ENCODE measurements around the gene THEM5.
A peak's percentile ranks its signal among the peaks of the same experiment; 100 is the strongest.

The THEM5 gene

DNA sequence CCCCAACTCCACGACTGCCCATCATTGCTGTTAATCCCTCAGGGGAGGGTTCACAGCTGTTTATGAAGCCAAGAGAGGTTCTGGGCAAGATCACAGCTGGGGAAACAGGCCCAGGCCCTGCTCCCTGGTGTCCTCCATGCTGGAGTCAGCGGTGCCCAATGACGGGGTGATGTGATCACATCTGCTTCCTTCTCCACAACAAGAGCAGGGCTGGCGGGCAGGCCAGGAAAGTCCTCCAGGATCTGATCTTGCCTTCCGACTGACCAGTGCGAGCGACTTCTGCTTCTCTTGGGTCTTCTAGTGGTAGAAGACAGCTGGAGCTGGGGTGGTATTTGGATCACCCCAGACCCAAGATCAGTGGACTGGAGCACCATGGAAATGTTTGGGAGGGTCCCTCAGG lies 47.3 kb downstream of the THEM5 start:
- TF ChIP-seq SUZ12 (IDR thresholded peaks at IDR 0.05; ENCODE audit: extremely low read depth, insufficient read depth, insufficient read length) (no peak), ZNF274 (IDR thresholded peaks at IDR 0.05; ENCODE audit: low read depth, low read length) (no peak), YY1 (IDR thresholded peaks at IDR 0.05; ENCODE audit: insufficient read depth, insufficient read length) (no peak)
- peaks cover 3% of the 10 kb centered on the region for H3K4me1 ChIP-seq (ENCODE audit: insufficient read depth, insufficient read length)
- H3K27me3 ChIP-seq (ENCODE audit: insufficient read depth, insufficient read length) = no peaks in the 10 kb centered on the region
- no peak for DNase-seq (ENCODE audit: low read depth, low spot score)
- no peak overlapping the region for H3K4me3 ChIP-seq (ENCODE audit: insufficient read length, low read depth)
- H3K9me3 ChIP-seq (ENCODE audit: insufficient read depth, low read length) = no peaks in the 10 kb centered on the region
- no peaks in the 10 kb centered on the region for H3K36me3 ChIP-seq (ENCODE audit: insufficient read depth, insufficient read length, low read length)
- no peak overlapping the region for H3K9ac ChIP-seq (ENCODE audit: insufficient read length, low read depth)

DNA sequence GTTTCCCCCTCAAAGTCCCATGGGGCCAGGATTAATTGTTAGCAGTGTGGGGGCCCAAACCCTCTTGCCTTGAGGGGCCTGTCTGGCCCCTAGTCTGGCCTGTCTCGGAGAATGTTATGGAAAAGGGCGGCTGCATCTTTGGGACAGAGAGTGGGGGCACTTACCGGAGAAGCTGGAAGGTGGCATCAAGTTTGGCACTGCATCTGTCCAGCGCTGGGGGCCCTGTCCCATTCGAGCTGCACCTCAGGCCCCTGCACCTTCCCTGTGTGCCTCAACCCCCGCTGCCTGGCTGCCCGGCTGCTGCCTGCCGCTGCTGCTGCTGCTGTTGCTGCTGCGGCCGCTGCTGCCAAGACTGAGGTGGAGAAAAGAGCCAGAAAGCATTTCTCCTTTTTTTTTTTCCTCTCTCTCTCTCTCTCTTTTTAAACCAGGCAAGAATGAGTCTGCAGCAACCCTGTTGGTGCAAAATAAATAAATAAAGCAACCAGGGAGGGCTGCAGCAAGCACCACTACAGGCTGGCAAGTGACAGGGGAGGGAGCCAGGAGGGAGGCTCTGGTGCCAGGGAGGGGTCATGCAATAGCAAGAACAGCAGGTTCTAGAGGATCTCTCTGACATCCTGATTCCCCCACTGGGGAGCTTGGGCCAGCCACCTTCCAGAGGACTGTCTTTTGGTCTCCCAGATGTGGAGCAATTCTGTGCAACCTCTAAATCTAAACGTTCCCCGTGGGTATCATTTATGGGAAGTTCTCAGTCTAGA lies 48.3 kb downstream of the THEM5 start, which contains the start of gene LINGO4:
Gene LINGO4, minus strand, starts transcription at position 354 of the 755 bp plus-strand sequence. CDS start 2,715 bp downstream, outside the sequence.
- Histone ChIP-seq H3K4me3 (ENCODE audit: insufficient read length, low read depth) (no peak within 1 kb of the TSS), H3K4me1 (ENCODE audit: insufficient read depth, insufficient read length) (peaks cover 3% of the 10 kb centered on the region), H3K36me3 (ENCODE audit: insufficient read depth, insufficient read length, low read length) (no peaks in the 10 kb centered on the region), H3K27me3 (ENCODE audit: insufficient read depth, insufficient read length) (no peaks in the 10 kb centered on the region), H3K9me3 (ENCODE audit: insufficient read depth, low read length) (no peaks in the 10 kb centered on the region), H3K9ac (ENCODE audit: insufficient read length, low read depth) (peak within 1 kb of the TSS; percentile 46)
- no peak for TF ChIP-seq SUZ12 (IDR thresholded peaks at IDR 0.05; ENCODE audit: extremely low read depth, insufficient read depth, insufficient read length)
- no peak for TF ChIP-seq ZNF274 (IDR thresholded peaks at IDR 0.05; ENCODE audit: low read depth, low read length)
- no peak for TF ChIP-seq YY1 (IDR thresholded peaks at IDR 0.05; ENCODE audit: insufficient read depth, insufficient read length)
- DNase-seq (ENCODE audit: low read depth, low spot score) = no peak

DNA sequence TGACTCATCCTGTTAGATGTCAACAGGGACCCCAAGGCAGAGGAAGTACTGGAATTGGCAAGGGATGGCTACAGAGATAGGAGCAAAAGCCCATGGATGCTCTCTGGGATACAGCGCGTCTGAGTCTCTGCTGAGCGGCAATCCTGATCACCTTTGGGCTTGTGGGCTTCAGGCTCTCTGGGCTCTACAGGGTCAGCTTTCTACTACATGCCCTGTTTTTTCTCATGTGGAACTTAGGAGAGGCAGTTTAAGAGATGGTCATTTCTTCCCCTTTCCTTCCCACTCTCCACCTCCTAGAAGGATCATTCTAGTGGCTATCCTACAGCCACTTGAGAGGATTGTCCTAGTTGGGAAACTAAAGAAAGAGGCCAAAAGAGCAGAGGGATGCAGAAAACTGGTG lies 49.6 kb downstream of the THEM5 start:
- Histone ChIP-seq H3K4me3 (ENCODE audit: insufficient read length, low read depth) (no peak overlapping the region), H3K9ac (ENCODE audit: insufficient read length, low read depth) (no peak overlapping the region), H3K36me3 (ENCODE audit: insufficient read depth, insufficient read length, low read length) (no peaks in the 10 kb centered on the region), H3K4me1 (ENCODE audit: insufficient read depth, insufficient read length) (peaks cover 6% of the 10 kb centered on the region), H3K27me3 (ENCODE audit: insufficient read depth, insufficient read length) (no peaks in the 10 kb centered on the region), H3K9me3 (ENCODE audit: insufficient read depth, low read length) (no peaks in the 10 kb centered on the region)
- no peak for DNase-seq (ENCODE audit: low read depth, low spot score)
- TF ChIP-seq ZNF274 (IDR thresholded peaks at IDR 0.05; ENCODE audit: low read depth, low read length) (no peak), YY1 (IDR thresholded peaks at IDR 0.05; ENCODE audit: insufficient read depth, insufficient read length) (no peak), SUZ12 (IDR thresholded peaks at IDR 0.05; ENCODE audit: extremely low read depth, insufficient read depth, insufficient read length) (no peak)

DNA sequence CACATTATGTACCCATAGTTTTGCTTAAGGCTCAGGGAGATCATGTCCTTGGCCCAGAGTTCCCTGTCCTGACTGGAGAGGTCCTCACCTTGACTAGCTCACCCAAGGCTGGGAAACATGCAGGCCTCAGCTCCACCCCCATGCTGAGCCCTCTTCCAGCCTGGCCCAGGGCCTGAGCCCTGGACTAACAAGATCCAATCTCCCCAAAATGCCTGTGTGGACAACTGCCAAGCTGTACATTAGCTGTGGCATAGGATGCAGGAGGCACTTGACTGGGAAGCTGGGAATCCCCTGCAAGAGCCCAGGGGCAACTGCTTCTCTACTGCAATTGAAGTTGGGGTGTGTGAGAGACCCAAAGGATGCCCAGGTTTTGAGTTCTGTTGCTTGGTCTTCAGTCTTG lies 50.3 kb downstream of the THEM5 start:
- TF ChIP-seq YY1 (IDR thresholded peaks at IDR 0.05; ENCODE audit: insufficient read depth, insufficient read length) = no peak
- TF ChIP-seq SUZ12 (IDR thresholded peaks at IDR 0.05; ENCODE audit: extremely low read depth, insufficient read depth, insufficient read length) = no peak
- TF ChIP-seq ZNF274 (IDR thresholded peaks at IDR 0.05; ENCODE audit: low read depth, low read length) = no peak
- Histone ChIP-seq H3K27me3 (ENCODE audit: insufficient read depth, insufficient read length) (no peaks in the 10 kb centered on the region), H3K4me3 (ENCODE audit: insufficient read length, low read depth) (no peak overlapping the region), H3K9ac (ENCODE audit: insufficient read length, low read depth) (no peak overlapping the region), H3K36me3 (ENCODE audit: insufficient read depth, insufficient read length, low read length) (no peaks in the 10 kb centered on the region), H3K4me1 (ENCODE audit: insufficient read depth, insufficient read length) (peaks cover 11% of the 10 kb centered on the region), H3K9me3 (ENCODE audit: insufficient read depth, low read length) (no peaks in the 10 kb centered on the region)
- DNase-seq (ENCODE audit: low read depth, low spot score) = no peak

DNA sequence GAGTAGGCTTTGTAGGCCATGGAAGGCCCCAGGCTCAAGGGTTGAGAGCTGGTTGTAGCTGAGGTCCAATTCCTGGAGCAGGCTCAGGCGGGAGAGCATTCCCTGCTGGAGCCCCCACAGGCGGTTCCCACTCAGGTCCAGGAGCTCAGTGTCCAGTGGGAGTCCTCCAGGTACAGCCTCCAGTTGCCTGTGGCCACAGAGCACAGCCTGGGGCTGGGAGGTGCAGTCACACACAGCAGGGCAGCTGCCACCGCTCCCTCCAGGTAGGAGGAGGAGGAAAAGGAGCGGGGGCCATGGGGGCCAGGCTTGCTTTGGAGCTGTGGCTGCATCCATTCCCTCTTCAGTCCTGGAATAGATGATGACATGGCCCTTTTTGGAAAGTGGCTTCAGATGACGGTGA lies 51.1 kb downstream of the THEM5 start:
- no peaks in the 10 kb centered on the region for H3K36me3 ChIP-seq (ENCODE audit: insufficient read depth, insufficient read length, low read length)
- no peak overlapping the region for H3K9ac ChIP-seq (ENCODE audit: insufficient read length, low read depth)
- H3K9me3 ChIP-seq (ENCODE audit: insufficient read depth, low read length) = no peaks in the 10 kb centered on the region
- H3K4me1 ChIP-seq (ENCODE audit: insufficient read depth, insufficient read length) = peaks cover 11% of the 10 kb centered on the region
- no peak for DNase-seq (ENCODE audit: low read depth, low spot score)
- no peak overlapping the region for H3K4me3 ChIP-seq (ENCODE audit: insufficient read length, low read depth)
- TF ChIP-seq ZNF274 (IDR thresholded peaks at IDR 0.05; ENCODE audit: low read depth, low read length) (no peak), SUZ12 (IDR thresholded peaks at IDR 0.05; ENCODE audit: extremely low read depth, insufficient read depth, insufficient read length) (no peak), YY1 (IDR thresholded peaks at IDR 0.05; ENCODE audit: insufficient read depth, insufficient read length) (no peak)
- H3K27me3 ChIP-seq (ENCODE audit: insufficient read depth, insufficient read length) = no peaks in the 10 kb centered on the region

DNA sequence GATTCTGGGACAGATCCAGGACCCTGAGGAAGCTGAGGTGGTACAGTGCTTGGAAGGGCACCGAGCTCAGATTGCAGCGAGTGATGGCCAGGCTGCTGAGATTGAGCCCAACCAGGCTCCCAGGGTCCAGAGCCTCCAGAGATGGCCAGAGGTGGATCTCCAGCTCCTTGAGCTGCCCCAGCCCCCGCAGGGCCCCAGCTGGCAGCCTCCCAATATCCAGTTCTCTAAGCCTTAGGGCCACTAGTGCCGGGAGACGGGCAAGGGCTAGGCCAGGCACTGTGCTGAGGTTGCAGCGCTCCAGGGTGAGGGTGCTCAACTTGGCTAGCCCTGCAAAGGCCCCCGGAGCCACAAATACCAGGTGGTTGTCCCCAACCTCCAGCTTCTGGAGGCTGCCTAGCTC lies 51.7 kb downstream of the THEM5 start:
- H3K9ac ChIP-seq (ENCODE audit: insufficient read length, low read depth) = no peak overlapping the region
- H3K4me3 ChIP-seq (ENCODE audit: insufficient read length, low read depth) = no peak overlapping the region
- no peaks in the 10 kb centered on the region for H3K36me3 ChIP-seq (ENCODE audit: insufficient read depth, insufficient read length, low read length)
- no peaks in the 10 kb centered on the region for H3K9me3 ChIP-seq (ENCODE audit: insufficient read depth, low read length)
- H3K4me1 ChIP-seq (ENCODE audit: insufficient read depth, insufficient read length) = peaks cover 11% of the 10 kb centered on the region
- DNase-seq (ENCODE audit: low read depth, low spot score) = no peak
- no peaks in the 10 kb centered on the region for H3K27me3 ChIP-seq (ENCODE audit: insufficient read depth, insufficient read length)
- no peak for TF ChIP-seq ZNF274 (IDR thresholded peaks at IDR 0.05; ENCODE audit: low read depth, low read length)
- no peak for TF ChIP-seq SUZ12 (IDR thresholded peaks at IDR 0.05; ENCODE audit: extremely low read depth, insufficient read depth, insufficient read length)
- no peak for TF ChIP-seq YY1 (IDR thresholded peaks at IDR 0.05; ENCODE audit: insufficient read depth, insufficient read length)

DNA sequence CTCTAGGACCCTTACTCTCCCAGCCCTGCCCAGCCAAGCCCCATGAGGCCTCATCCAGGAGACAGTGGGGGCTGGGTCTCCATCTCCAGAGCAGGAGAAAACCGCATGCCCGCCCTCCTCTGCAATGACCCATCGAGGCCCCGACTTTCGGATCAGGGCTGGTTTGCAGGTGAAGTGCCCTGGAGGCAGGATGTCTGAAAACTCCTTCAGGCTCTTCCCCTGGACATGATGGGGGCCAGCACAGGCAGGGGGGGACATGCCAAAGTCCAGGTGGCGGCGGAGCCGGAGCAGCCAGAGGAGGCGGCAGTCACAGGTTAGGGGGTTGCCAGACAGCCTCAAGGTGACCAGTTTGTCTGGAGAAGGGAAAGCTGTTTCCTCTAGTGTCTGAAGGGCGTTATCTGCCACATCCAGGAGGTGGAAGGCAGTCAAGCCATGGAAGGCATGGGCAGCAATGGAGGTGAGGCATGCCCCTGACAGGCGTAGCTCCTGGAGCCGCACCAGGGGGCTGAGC lies 52.1 kb downstream of the THEM5 start:
- H3K36me3 ChIP-seq (ENCODE audit: insufficient read depth, insufficient read length, low read length) = no peaks in the 10 kb centered on the region
- no peak for DNase-seq (ENCODE audit: low read depth, low spot score)
- peaks cover 11% of the 10 kb centered on the region for H3K4me1 ChIP-seq (ENCODE audit: insufficient read depth, insufficient read length)
- no peaks in the 10 kb centered on the region for H3K27me3 ChIP-seq (ENCODE audit: insufficient read depth, insufficient read length)
- H3K9me3 ChIP-seq (ENCODE audit: insufficient read depth, low read length) = no peaks in the 10 kb centered on the region
- no peak overlapping the region for H3K9ac ChIP-seq (ENCODE audit: insufficient read length, low read depth)
- H3K4me3 ChIP-seq (ENCODE audit: insufficient read length, low read depth) = no peak overlapping the region
- TF ChIP-seq SUZ12 (IDR thresholded peaks at IDR 0.05; ENCODE audit: extremely low read depth, insufficient read depth, insufficient read length) = no peak
- no peak for TF ChIP-seq YY1 (IDR thresholded peaks at IDR 0.05; ENCODE audit: insufficient read depth, insufficient read length)
- TF ChIP-seq ZNF274 (IDR thresholded peaks at IDR 0.05; ENCODE audit: low read depth, low read length) = no peak

Measured in NT2/D1 (cell line).